Esophagus mucosa (tissue), 1 donor: ENCODE measurements around the gene ZNF624. TPM values are rescaled to one million over a fixed set of nuclear protein-coding genes. Genes with fewer than 3 reads are reported as not detected.

Source experiments
- ATAC-seq: fragments of 200-7000 bp; cut with Tn5 transposase; one replicate; pipeline ENCODE4 v1.9.1; 2020
- total RNA-seq: library from RNA; stranded (reverse); gene quantifications from one replicate; pipeline ENCODE4 v1.2.4, GENCODE V29; 2023
- donor health status: DM: yes; HTN: yes; CAD: no.

ZNF624 gene
- total RNA-seq, 1 donor from 2014 or later: 2.7 TPM

GRCh38 chr17:16593356-16594102 is 60.1 kb downstream of the ZNF624 start:
- no peak for ATAC-seq

DNA sequence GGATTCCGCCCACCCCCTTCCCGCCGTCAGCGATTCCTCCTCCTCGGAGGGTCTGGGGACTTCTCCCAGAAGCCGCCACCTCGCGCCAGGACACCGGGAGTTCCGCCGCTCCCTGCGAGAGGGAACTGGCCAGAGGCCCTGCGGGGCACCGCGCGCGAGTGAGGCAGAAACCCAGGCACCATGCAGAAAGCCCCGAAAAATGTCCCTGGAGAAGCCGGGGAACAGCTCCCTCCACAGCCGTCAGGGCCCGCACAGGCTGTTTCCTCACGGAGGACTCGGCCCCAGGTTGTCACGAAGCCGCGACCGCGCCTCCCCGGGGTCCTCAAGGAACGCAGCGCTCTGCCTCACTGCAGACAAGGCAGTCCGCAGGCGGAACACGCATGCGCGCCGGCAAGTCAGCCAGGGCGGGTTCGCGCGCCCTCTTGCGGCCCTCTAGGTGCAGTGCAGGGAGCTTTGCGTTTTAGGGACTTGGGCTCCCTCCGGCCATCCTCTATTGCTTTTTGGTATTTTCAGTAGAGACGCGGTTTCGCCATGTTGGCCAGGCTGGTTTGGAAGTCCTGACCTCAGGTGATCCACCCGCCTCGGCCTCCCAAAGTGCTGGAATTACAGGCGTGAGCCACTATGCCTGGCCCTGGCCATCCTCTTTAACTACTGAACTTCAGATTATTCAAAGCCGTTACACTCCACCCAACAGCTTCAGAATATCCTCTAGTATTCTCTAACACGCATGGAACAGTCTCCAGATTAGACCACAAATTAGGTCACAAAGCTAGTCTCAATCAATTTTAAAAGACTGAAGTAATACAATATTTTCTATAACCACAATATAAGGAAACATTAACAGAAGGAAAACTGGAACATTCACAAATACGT is 64.3 kb downstream of the ZNF624 start:
- ATAC-seq: peak; percentile 97

DNA sequence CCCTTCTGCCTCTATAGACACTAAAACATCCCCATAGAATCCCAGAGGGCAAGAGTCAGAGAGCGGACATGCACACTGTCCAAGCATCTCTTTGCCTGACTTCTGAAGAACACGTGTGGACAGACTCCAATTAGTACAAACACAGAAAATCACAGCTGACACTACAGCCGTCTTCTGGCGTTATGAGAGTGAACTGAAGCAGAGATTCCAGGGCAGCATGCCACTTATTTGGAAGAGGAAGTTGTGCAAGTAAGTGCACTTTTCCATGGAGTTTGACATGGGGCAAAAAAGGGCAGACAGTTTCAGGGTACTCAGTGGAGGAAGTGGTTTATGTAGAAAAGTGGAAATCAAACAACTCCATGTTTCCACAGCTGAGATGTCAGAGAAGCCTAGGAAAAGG is 67.9 kb downstream of the ZNF624 start:
- no peak for ATAC-seq

GRCh38 chr17:16584273-16584995 is 69.2 kb downstream of the ZNF624 start:
- peak; percentile 97 for ATAC-seq

DNA sequence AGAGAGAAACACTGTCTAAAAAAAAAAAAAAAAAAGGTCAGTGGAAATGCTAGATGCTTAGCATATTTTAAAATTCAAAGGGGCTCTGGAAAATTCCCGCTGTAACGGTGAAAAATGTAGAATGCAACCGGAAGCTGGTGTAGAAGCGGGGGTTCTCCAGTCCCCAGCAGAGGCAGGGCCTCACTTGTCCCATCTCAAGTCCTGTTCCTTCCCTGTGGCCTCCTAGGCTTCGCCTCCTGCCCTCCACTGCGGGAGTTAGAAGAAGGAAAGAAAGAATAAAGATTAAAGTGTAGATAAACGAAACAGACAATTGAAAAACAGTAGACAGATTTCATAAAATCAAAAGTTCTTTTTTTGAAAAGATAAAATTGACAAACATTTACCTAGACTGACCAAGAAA is 69.9 kb downstream of the ZNF624 start:
- no peak for ATAC-seq

GRCh38 chr17:16573466-16573865 is 80.2 kb downstream of the ZNF624 start:
- no peak for ATAC-seq

Other genes starting within 250 kb of the ZNF624 start
- 2.7 TPM for gene TRPV2, start 238.3 kb downstream of the ZNF624 start, total RNA-seq
- gene LRRC75A, start 161.7 kb downstream of the ZNF624 start, total RNA-seq: 0.08 TPM
- 1.9 TPM for gene ZNF287, start 84.6 kb downstream of the ZNF624 start, total RNA-seq
- 1.4 TPM for gene CCDC144A, start 36.4 kb upstream of the ZNF624 start, total RNA-seq